WTC11 (cell line): ENCODE measurements around the gene CD163.

ENCODE experiments used
- CTCF ChIP-seq: fragments of 200-600 bp; IDR thresholded peaks from 2 replicates; pipeline ENCODE4 v1.8.0; 2022; ENCODE audit warnings: antibody characterized with exemption
- GTF2I ChIP-seq: fragments of 250-450 bp; sonication (Bioruptor Pico); conservative IDR thresholded peaks from 2 replicates; pipeline ENCODE4 v1.4.0; 2021; ENCODE audit warnings: mild to moderate bottlenecking
- JUN ChIP-seq: sonication (generic); formaldehyde crosslinking; IDR thresholded peaks from 2 replicates; pipeline ENCODE4 v1.8.0; 2023; ENCODE audit warnings: mild to moderate bottlenecking, missing genetic modification reagents
- STAT6 ChIP-seq: sonication (generic); formaldehyde crosslinking; conservative IDR thresholded peaks from 2 replicates; pipeline ENCODE4 v1.8.1; 2023; ENCODE audit warnings: mild to moderate bottlenecking, low read depth, missing genetic modification reagents, moderate library complexity
- USF2 ChIP-seq: sonication (generic); formaldehyde crosslinking; IDR thresholded peaks from 2 replicates; pipeline ENCODE4 v1.8.1; 2023; ENCODE audit warnings: mild to moderate bottlenecking, missing genetic modification reagents, moderate library complexity

GRCh38 chr12:7459973-7460372 lies 43.6 kb downstream of the CD163 start:
- TF ChIP-seq CTCF (no peak), JUN (no peak), STAT6 (CRISPR knock-in tag) (no peak), USF2 (CRISPR knock-in tag) (no peak), GTF2I (CRISPR knock-in tag) (no peak)
